GM23338 (cell line): ENCODE results near the gene NAA16. TPM values are rescaled to one million over a fixed set of nuclear protein-coding genes. Genes with fewer than 3 reads are reported as not detected.

Source experiments
- ATAC-seq: fragments of 200-7000 bp; cut with Tn5 transposase; 3 replicates; pipeline ENCODE4 v1.9.1; 2020
- DNase-seq: peaks from one replicate; pipeline ENCODE4 v3.0.0-alpha.2; 2015; ENCODE audit warnings: low spot score
- H2AFZ ChIP-seq: fragments of 200-600 bp; sonication (generic); 2 replicates; pipeline ENCODE4 v1.8.0; 2016; ENCODE audit warnings: antibody characterized with exemption, mild to moderate bottlenecking, moderate library complexity
- H3F3A ChIP-seq: fragments of 200-600 bp; sonication (generic); replicated peaks from 2 replicates; pipeline ENCODE4 v1.8.0; 2017; ENCODE audit warnings: antibody characterized with exemption, mixed run types, low read depth
- H3K27ac ChIP-seq: fragments of 200-600 bp; sonication (generic); 2 replicates; pipeline ENCODE4 v1.6.1; 2016; ENCODE audit warnings: low read depth
- H3K27me3 ChIP-seq: fragments of 200-600 bp; sonication (generic); 2 replicates; pipeline ENCODE4 v1.8.0; 2016; ENCODE audit warnings: mild to moderate bottlenecking, mixed run types, moderate library complexity; ENCODE audit not compliant: insufficient read depth
- H3K36me3 ChIP-seq: fragments of 200-600 bp; sonication (generic); 2 replicates; pipeline ENCODE4 v1.8.0; 2016; ENCODE audit warnings: mild to moderate bottlenecking; ENCODE audit not compliant: insufficient read depth
- H3K4me1 ChIP-seq: fragments of 200-600 bp; sonication (generic); 2 replicates; pipeline ENCODE4 v1.8.0; 2016; ENCODE audit warnings: mild to moderate bottlenecking, moderate library complexity; ENCODE audit not compliant: insufficient read depth
- H3K4me2 ChIP-seq: fragments of 200-600 bp; sonication (generic); 2 replicates; pipeline ENCODE4 v1.7.1; 2017; ENCODE audit warnings: mixed run types
- H3K4me3 ChIP-seq: fragments of 200-600 bp; sonication (generic); 2 replicates; pipeline ENCODE4 v1.6.1; 2016; ENCODE audit warnings: mixed run types
- H3K79me2 ChIP-seq: fragments of 200-600 bp; sonication (generic); replicated peaks from 2 replicates; pipeline ENCODE4 v1.8.0; 2017; ENCODE audit warnings: mild to moderate bottlenecking; ENCODE audit not compliant: insufficient read depth
- H3K9me2 ChIP-seq: fragments of 200-600 bp; sonication (generic); 2 replicates; pipeline ENCODE4 v1.8.0; 2017; ENCODE audit not compliant: insufficient read depth
- H4K20me1 ChIP-seq: fragments of 200-600 bp; sonication (generic); replicated peaks from 2 replicates; pipeline ENCODE4 v1.8.0; 2017; ENCODE audit warnings: mild to moderate bottlenecking; ENCODE audit not compliant: insufficient read depth
- H3K27ac Mint-ChIP-seq: 2 replicates; pipeline ENCODE4 v1.8.0; 2020; ENCODE audit warnings: inconsistent platforms, mild to moderate bottlenecking, moderate library complexity, mixed read lengths
- H3K27me3 Mint-ChIP-seq: 3 replicates; pipeline ENCODE4 v1.8.0; 2022; ENCODE audit warnings: low read depth, mild to moderate bottlenecking, moderate library complexity, mixed read lengths, inconsistent platforms; ENCODE audit not compliant: insufficient read depth, poor library complexity
- H3K36me3 Mint-ChIP-seq: 3 replicates; pipeline ENCODE4 v1.8.0; 2021; ENCODE audit warnings: low read depth, mild to moderate bottlenecking, inconsistent platforms, moderate library complexity, mixed read lengths
- H3K4me1 Mint-ChIP-seq: 3 replicates; pipeline ENCODE4 v1.8.0; 2020; ENCODE audit warnings: mild to moderate bottlenecking, inconsistent platforms, mixed read lengths
- H3K4me3 Mint-ChIP-seq: 3 replicates; pipeline ENCODE4 v1.8.0; 2021; ENCODE audit warnings: moderate library complexity, mild to moderate bottlenecking, inconsistent platforms, mixed read lengths
- H3K9me3 Mint-ChIP-seq: 3 replicates; pipeline ENCODE4 v1.8.0; 2020; ENCODE audit warnings: moderate library complexity, mild to moderate bottlenecking, inconsistent platforms, mixed read lengths
- CREB1 ChIP-seq: fragments of 250-450 bp; sonication (Bioruptor Pico); IDR thresholded peaks from 2 replicates; pipeline ENCODE4 v1.5.0; 2020; ENCODE audit warnings: low read depth, mild to moderate bottlenecking, moderate library complexity
- CTCF ChIP-seq, 2 experiments: fragments of 200-600 bp in 1 of 2; sonication (generic) in 1 of 2; conservative IDR thresholded peaks; 2 replicates each; pipeline versions ENCODE4 v1.5.1 to v1.6.1; 2016 to 2017; ENCODE audit warnings: antibody characterized with exemption in 2 of 2, low read depth in 2 of 2, mild to moderate bottlenecking in 2 of 2, moderate library complexity in 1 of 2
- EZH2 ChIP-seq: fragments of 200-600 bp; sonication (generic); IDR thresholded peaks from one replicate; pipeline ENCODE4 v1.8.0; 2017; ENCODE audit warnings: antibody characterized with exemption, mild to moderate bottlenecking, low read depth; ENCODE audit not compliant: unreplicated experiment
- EZH2phosphoT487 ChIP-seq: fragments of 200-600 bp; sonication (generic); IDR thresholded peaks from one replicate; pipeline ENCODE4 v1.8.1; 2018; ENCODE audit warnings: antibody characterized with exemption; ENCODE audit not compliant: unreplicated experiment
- JUNB ChIP-seq: IDR thresholded peaks from one replicate; pipeline ENCODE4 v1.6.1; 2016; ENCODE audit warnings: antibody characterized with exemption; ENCODE audit not compliant: unreplicated experiment
- NANOG ChIP-seq: IDR thresholded peaks from 2 replicates; pipeline ENCODE4 v1.6.1; 2016; ENCODE audit warnings: antibody characterized with exemption, borderline replicate concordance
- POLR2AphosphoS5 ChIP-seq: IDR thresholded peaks from 2 replicates; pipeline ENCODE4 v1.6.1; 2016; ENCODE audit warnings: antibody characterized with exemption, low read depth
- STAT1 ChIP-seq: IDR thresholded peaks from one replicate; pipeline ENCODE4 v1.6.1; 2016; ENCODE audit warnings: antibody characterized with exemption; ENCODE audit not compliant: unreplicated experiment
- ZNF114 ChIP-seq: fragments of 250-450 bp; sonication (Bioruptor Pico); IDR thresholded peaks from 2 replicates; pipeline ENCODE4 v1.5.0; 2020; ENCODE audit warnings: mild to moderate bottlenecking, moderate library complexity
- ZNF331 ChIP-seq: fragments of 250-450 bp; sonication (Bioruptor Pico); IDR thresholded peaks from 2 replicates; pipeline ENCODE4 v1.5.0; 2020; ENCODE audit warnings: low read depth, mild to moderate bottlenecking, moderate library complexity
- polyA plus RNA-seq: library from polyadenylated mRNA; unstranded; fragments of >200 nt; fragmentation: Nextera tagmentation; extraction: Ambion mirVana; gene quantifications from 2 replicates; pipeline ENCODE4 v1.2.1, GENCODE V29; 2016
- total RNA-seq: library from RNA; depleted of rRNA; stranded (reverse); fragments of >200 nt; shearing (Covaris generic); gene quantifications from 2 replicates; pipeline ENCODE4 v1.2.3, GENCODE V29; 2014
- TF ChIP-seq, protein P1 (sequence below): IDR thresholded peaks from 2 replicates; pipeline ENCODE4 v1.6.1; 2016; ENCODE audit warnings: antibody characterized with exemption
- TF ChIP-seq, protein P2 (sequence below): IDR thresholded peaks from one replicate; pipeline ENCODE4 v1.6.1; 2018; ENCODE audit warnings: antibody characterized with exemption; ENCODE audit not compliant: unreplicated experiment
- TF ChIP-seq, protein P3 (sequence below): fragments of 250-450 bp; sonication (Bioruptor Pico); IDR thresholded peaks from 2 replicates; pipeline ENCODE4 v1.5.0; 2020; ENCODE audit warnings: mild to moderate bottlenecking, moderate library complexity

The NAA16 gene
- total and polyA plus RNA-seq, 2 experiments from 2014 or later = 42.3 to 51.7 TPM

DNA sequence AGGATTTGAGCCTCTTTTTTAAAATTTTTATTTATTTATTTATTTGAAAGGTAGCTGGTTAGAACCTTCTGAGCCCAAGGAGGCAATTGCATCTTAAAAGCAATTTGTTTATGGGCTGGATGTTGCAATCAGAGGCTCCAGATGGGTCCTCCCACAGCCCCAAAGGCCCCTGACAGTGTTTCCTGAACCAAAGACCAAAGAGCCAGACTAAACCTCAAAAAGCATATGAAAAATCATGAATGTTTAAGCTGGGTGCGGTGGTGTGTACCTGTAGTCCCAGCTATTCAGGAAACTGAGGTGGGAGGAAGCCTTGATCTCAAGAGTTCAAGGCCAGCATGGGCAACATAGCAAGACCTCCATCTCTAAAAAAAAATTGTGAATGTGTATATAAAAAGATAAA, 78.5 kb downstream of the NAA16 start:
- Mint-ChIP-seq H3K9me3 (no peaks in the 10 kb centered on the region; the same call in 2 of the 3 replicates), H3K36me3 (no peaks in the 10 kb centered on the region), H3K27me3 (peaks cover 3% of the 10 kb centered on the region), H3K4me1 (no peaks in the 10 kb centered on the region), H3K4me3 (no peak overlapping the region), H3K27ac (no peak overlapping the region)
- Histone ChIP-seq H2AFZ (no peak overlapping the region), H3K4me3 (no peak overlapping the region), H3K36me3 (no peaks in the 10 kb centered on the region), H4K20me1 (no peaks in the 10 kb centered on the region), H3K9me2 (0 out of 2 replicates have a peak, but pooled peaks cover 13% of the 10 kb centered on the region), H3K27me3 (no peaks in the 10 kb centered on the region), H3F3A (no peaks in the 10 kb centered on the region), H3K27ac (no peak overlapping the region), H3K4me1 (no peaks in the 10 kb centered on the region), H3K4me2 (no peak overlapping the region), H3K79me2 (no peaks in the 10 kb centered on the region)
- DNase-seq = no peak
- ATAC-seq = no peak
- no peak for TF ChIP-seq ZNF114 (CRISPR knock-in tag)
- TF ChIP-seq ZNF331 (CRISPR knock-in tag) = no peak
- no peak for TF ChIP-seq CREB1 (CRISPR knock-in tag)
- TF ChIP-seq, protein P1, sequence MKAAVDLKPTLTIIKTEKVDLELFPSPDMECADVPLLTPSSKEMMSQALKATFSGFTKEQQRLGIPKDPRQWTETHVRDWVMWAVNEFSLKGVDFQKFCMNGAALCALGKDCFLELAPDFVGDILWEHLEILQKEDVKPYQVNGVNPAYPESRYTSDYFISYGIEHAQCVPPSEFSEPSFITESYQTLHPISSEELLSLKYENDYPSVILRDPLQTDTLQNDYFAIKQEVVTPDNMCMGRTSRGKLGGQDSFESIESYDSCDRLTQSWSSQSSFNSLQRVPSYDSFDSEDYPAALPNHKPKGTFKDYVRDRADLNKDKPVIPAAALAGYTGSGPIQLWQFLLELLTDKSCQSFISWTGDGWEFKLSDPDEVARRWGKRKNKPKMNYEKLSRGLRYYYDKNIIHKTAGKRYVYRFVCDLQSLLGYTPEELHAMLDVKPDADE = no peak
- TF ChIP-seq POLR2AphosphoS5 = no peak
- no peak for TF ChIP-seq NANOG
- TF ChIP-seq, protein P2, sequence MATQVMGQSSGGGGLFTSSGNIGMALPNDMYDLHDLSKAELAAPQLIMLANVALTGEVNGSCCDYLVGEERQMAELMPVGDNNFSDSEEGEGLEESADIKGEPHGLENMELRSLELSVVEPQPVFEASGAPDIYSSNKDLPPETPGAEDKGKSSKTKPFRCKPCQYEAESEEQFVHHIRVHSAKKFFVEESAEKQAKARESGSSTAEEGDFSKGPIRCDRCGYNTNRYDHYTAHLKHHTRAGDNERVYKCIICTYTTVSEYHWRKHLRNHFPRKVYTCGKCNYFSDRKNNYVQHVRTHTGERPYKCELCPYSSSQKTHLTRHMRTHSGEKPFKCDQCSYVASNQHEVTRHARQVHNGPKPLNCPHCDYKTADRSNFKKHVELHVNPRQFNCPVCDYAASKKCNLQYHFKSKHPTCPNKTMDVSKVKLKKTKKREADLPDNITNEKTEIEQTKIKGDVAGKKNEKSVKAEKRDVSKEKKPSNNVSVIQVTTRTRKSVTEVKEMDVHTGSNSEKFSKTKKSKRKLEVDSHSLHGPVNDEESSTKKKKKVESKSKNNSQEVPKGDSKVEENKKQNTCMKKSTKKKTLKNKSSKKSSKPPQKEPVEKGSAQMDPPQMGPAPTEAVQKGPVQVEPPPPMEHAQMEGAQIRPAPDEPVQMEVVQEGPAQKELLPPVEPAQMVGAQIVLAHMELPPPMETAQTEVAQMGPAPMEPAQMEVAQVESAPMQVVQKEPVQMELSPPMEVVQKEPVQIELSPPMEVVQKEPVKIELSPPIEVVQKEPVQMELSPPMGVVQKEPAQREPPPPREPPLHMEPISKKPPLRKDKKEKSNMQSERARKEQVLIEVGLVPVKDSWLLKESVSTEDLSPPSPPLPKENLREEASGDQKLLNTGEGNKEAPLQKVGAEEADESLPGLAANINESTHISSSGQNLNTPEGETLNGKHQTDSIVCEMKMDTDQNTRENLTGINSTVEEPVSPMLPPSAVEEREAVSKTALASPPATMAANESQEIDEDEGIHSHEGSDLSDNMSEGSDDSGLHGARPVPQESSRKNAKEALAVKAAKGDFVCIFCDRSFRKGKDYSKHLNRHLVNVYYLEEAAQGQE = no peak
- no peak for TF ChIP-seq EZH2
- TF ChIP-seq STAT1 = no peak
- no peak for TF ChIP-seq EZH2phosphoT487
- TF ChIP-seq CTCF (conservative IDR thresholded peaks at IDR 0.05; ENCODE audit: low read depth in 2 of 2) = no peak
- TF ChIP-seq, protein P3, sequence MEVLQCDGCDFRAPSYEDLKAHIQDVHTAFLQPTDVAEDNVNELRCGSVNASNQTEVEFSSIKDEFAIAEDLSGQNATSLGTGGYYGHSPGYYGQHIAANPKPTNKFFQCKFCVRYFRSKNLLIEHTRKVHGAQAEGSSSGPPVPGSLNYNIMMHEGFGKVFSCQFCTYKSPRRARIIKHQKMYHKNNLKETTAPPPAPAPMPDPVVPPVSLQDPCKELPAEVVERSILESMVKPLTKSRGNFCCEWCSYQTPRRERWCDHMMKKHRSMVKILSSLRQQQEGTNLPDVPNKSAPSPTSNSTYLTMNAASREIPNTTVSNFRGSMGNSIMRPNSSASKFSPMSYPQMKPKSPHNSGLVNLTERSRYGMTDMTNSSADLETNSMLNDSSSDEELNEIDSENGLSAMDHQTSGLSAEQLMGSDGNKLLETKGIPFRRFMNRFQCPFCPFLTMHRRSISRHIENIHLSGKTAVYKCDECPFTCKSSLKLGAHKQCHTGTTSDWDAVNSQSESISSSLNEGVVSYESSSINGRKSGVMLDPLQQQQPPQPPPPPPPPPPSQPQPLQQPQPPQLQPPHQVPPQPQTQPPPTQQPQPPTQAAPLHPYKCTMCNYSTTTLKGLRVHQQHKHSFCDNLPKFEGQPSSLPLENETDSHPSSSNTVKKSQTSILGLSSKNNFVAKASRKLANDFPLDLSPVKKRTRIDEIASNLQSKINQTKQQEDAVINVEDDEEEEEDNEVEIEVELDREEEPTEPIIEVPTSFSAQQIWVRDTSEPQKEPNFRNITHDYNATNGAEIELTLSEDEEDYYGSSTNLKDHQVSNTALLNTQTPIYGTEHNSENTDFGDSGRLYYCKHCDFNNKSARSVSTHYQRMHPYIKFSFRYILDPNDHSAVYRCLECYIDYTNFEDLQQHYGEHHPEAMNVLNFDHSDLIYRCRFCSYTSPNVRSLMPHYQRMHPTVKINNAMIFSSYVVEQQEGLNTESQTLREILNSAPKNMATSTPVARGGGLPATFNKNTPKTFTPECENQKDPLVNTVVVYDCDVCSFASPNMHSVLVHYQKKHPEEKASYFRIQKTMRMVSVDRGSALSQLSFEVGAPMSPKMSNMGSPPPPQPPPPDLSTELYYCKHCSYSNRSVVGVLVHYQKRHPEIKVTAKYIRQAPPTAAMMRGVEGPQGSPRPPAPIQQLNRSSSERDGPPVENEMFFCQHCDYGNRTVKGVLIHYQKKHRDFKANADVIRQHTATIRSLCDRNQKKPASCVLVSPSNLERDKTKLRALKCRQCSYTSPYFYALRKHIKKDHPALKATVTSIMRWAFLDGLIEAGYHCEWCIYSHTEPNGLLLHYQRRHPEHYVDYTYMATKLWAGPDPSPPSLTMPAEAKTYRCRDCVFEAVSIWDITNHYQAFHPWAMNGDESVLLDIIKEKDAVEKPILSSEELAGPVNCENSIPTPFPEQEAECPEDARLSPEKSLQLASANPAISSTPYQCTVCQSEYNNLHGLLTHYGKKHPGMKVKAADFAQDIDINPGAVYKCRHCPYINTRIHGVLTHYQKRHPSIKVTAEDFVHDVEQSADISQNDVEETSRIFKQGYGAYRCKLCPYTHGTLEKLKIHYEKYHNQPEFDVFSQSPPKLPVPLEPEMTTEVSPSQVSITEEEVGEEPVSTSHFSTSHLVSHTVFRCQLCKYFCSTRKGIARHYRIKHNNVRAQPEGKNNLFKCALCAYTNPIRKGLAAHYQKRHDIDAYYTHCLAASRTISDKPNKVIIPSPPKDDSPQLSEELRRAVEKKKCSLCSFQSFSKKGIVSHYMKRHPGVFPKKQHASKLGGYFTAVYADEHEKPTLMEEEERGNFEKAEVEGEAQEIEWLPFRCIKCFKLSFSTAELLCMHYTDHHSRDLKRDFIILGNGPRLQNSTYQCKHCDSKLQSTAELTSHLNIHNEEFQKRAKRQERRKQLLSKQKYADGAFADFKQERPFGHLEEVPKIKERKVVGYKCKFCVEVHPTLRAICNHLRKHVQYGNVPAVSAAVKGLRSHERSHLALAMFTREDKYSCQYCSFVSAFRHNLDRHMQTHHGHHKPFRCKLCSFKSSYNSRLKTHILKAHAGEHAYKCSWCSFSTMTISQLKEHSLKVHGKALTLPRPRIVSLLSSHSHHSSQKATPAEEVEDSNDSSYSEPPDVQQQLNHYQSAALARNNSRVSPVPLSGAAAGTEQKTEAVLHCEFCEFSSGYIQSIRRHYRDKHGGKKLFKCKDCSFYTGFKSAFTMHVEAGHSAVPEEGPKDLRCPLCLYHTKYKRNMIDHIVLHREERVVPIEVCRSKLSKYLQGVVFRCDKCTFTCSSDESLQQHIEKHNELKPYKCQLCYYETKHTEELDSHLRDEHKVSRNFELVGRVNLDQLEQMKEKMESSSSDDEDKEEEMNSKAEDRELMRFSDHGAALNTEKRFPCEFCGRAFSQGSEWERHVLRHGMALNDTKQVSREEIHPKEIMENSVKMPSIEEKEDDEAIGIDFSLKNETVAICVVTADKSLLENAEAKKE (CRISPR knock-in tag) = no peak
- no peak for TF ChIP-seq JUNB
